RWPE1 (cell line): ENCODE data around the gene PIK3CD.

Source experiments
- CTCF ChIA-PET: fragments of 350-600 bp; sonication (Branson Sonifier 250); formaldehyde crosslinking; extraction: SDS; loops from one replicate; lab custom pipeline; 2021; lab: Yijun Ruan, JAX
- POLR2A ChIA-PET: fragments of 400-600 bp; formaldehyde crosslinking; extraction: SDS; loops from one replicate; lab custom pipeline; 2020; ENCODE audit warnings: antibody characterized with exemption; ENCODE audit not compliant: low non-redundant PET; lab: Yijun Ruan, JAX
- DNase-seq: peaks from one replicate; pipeline ENCODE4 v3.0.0; 2012; ENCODE audit warnings: low spot score
- H3K27ac ChIP-seq: fragments of 450-650 bp; 2 replicates; pipeline ENCODE4 v1.5.1; 2017
- CTCF ChIP-seq: fragments of 450-650 bp; conservative IDR thresholded peaks from 2 replicates; pipeline ENCODE4 v1.5.1; 2017; ENCODE audit warnings: low read depth, mild to moderate bottlenecking

PIK3CD gene

GRCh38 chr1:9696793-9697192 lies 45.3 kb downstream of the PIK3CD start:
- TF ChIP-seq CTCF, result no peak
- DNase-seq, result no peak
- CTCF ChIA-PET, result no interaction called here
- H3K27ac ChIP-seq, result no peak overlapping the region
- POLR2A ChIA-PET, result no interaction called here

DNA sequence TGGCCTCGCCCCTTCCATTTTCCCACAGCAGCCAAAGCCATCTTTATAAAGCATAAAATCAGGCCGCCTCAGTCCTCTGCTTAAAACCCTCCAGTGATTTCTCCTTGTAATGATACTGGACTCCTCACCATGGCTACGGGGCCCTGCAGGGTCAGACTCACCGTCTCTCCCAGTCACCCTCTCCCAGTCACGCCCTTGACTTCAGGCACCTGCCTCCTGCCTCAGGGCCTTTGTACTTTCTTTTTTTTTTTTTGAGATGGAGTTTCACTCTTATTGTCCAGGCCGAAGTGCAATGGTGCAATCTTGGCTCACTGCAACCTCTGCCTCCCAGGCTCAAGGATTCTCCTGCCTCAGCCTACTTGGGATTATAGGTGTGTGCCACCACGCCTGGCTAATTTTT lies 47.8 kb downstream of the PIK3CD start:
- DNase-seq, result peak; percentile 37
- peak overlapping the region; percentile 70 for H3K27ac ChIP-seq
- CTCF ChIA-PET, result interaction anchor here (0.8 kb wide), 1 partner anchor 511 kb away, joined by 3 read pairs; the partner anchor contains the start of gene KIF1B
- POLR2A ChIA-PET, result no interaction called here
- no peak for TF ChIP-seq CTCF

GRCh38 chr1:9700340-9700739 lies 48.8 kb downstream of the PIK3CD start:
- ChIA-PET CTCF (interaction anchor here (0.8 kb wide), 1 partner anchor 74 kb away, joined by 4 read pairs; no protein-coding TSS in a partner anchor), POLR2A (interaction anchor here (0.5 kb wide), 1 partner anchor 55 kb away, joined by 4 read pairs; no protein-coding TSS in a partner anchor)
- peak overlapping the region; percentile 70 for H3K27ac ChIP-seq
- TF ChIP-seq CTCF, result no peak
- DNase-seq, result peak; percentile 86

GRCh38 chr1:9701665-9702064 lies 50.1 kb downstream of the PIK3CD start:
- CTCF ChIA-PET, result interaction anchor here (0.6 kb wide), 1 partner anchor 15 kb away, joined by 4 read pairs; no protein-coding TSS in a partner anchor
- H3K27ac ChIP-seq, result peak overlapping the region; percentile 70; the same call in 1 of the 2 replicates
- TF ChIP-seq CTCF, result no peak
- no peak for DNase-seq
- POLR2A ChIA-PET, result no interaction called here

DNA sequence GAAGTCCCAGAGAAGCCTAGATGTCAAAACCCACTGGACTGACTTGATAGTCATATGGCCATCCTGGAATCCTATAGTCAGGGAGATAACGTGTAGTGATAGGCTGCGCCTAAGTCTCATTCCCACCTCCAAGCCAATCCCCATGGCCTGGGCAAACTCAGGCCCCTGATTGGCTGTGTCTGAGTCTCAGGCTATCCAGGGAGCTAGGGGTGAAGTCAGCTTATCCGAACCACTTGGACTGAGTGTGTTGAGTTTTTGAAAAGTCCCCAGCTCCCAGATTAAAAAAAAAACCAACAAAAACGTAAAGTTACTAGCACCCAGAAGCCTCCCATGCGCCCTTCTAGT lies 51.6 kb downstream of the PIK3CD start:
- no peak overlapping the region for H3K27ac ChIP-seq
- DNase-seq, result no peak
- TF ChIP-seq CTCF, result no peak
- POLR2A ChIA-PET, result no interaction called here
- CTCF ChIA-PET, result interaction anchor here (0.5 kb wide), 1 partner anchor 140 kb away, joined by 3 read pairs; no protein-coding TSS in a partner anchor

GRCh38 chr1:9703681-9704080 lies 52.1 kb downstream of the PIK3CD start:
- no peak for TF ChIP-seq CTCF
- H3K27ac ChIP-seq, result no peak overlapping the region
- no peak for DNase-seq
- CTCF ChIA-PET, result interaction anchor here (0.5 kb wide), 1 partner anchor 141 kb away, joined by 3 read pairs; no protein-coding TSS in a partner anchor
- POLR2A ChIA-PET, result no interaction called here
